GM23248 (cell line): ENCODE results near the gene RRN3.
"Not testable (repeated sequence)": the region's sequence is repeated elsewhere in the genome, so short reads cannot be mapped to it uniquely, and the experiment has no call there.

Source experiments
- EZH2 ChIP-seq: fragments of 200-600 bp; sonication (generic); IDR thresholded peaks from 2 replicates; pipeline ENCODE4 v1.6.1; 2018; ENCODE audit warnings: antibody characterized with exemption, mild to moderate bottlenecking; ENCODE audit not compliant: insufficient read depth, poor library complexity, severe bottlenecking
- EZH2phosphoT487 ChIP-seq: fragments of 200-600 bp; sonication (generic); IDR thresholded peaks from 2 replicates; pipeline ENCODE4 v1.6.1; 2018; ENCODE audit warnings: antibody characterized with exemption, moderate library complexity, mild to moderate bottlenecking, low read depth; ENCODE audit not compliant: insufficient read depth

DNA sequence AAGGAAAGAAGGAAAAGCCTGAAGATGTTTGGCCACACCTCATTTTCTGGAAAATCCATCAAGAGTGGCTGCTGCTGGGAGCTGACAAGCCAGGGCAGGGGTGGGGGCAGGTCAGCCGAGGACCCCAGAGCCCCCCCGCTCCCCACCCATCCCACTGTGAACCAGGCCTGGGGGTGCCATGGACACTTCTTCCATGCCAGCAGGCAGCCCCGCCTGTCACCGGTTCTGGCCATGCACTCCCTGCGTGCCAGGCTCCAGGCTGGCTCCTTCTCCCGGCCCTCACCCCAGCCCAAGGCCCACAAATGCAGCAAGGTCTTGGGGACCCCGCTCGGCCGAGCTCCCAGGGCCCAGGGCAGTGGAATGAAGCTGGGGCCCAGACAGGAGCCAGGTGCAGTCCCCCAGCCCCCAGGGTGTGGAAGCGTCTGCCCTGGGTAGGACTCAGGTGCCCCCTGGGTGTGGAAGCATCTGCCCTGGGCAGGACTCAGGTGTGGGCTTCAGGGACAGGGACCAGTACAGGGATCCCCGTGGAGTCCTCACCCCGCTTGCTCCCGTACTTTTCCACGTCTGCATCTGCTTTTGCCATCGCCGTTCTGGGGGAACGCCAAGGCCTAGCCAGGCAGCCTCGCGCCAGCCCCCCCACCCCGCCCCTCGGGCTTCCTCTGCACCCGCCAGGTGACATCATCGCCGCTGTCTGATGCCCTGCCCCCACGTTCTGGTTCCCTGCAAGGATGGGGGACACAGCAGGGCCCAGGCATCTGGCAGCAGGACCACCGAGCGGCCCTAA is 48.2 kb upstream of the RRN3 start:
- TF ChIP-seq EZH2, EZH2phosphoT487: not testable (repeated sequence)
